Tibial nerve (tissue), 4 donors: ENCODE measurements around the gene RAB11A.

Source experiments
- EP300 ChIP-seq, 2 donors: sonication (generic); formaldehyde crosslinking; IDR thresholded peaks; one replicate each; pipeline ENCODE4 v1.6.1; 2017; ENCODE audit warnings: antibody characterized with exemption in 2 of 2, mild to moderate bottlenecking in 1 of 2
- POLR2A ChIP-seq, 2 donors: fragments of 450-650 bp; IDR thresholded peaks; one replicate each; pipeline ENCODE4 v1.6.1; 2017; ENCODE audit warnings: antibody characterized with exemption in 2 of 2, mild to moderate bottlenecking in 2 of 2, moderate library complexity in 2 of 2
- TF ChIP-seq, protein P1 (sequence below), 5 experiments: fragments of 200-600 bp in 3 of 5; fragments of 450-650 bp in 2 of 5; sonication (generic) in 3 of 5; IDR thresholded peaks; one replicate each; pipeline ENCODE4 v1.5.1; 2016 to 2019; ENCODE audit warnings: antibody characterized with exemption in 5 of 5, mild to moderate bottlenecking in 3 of 5, moderate library complexity in 2 of 5

DNA sequence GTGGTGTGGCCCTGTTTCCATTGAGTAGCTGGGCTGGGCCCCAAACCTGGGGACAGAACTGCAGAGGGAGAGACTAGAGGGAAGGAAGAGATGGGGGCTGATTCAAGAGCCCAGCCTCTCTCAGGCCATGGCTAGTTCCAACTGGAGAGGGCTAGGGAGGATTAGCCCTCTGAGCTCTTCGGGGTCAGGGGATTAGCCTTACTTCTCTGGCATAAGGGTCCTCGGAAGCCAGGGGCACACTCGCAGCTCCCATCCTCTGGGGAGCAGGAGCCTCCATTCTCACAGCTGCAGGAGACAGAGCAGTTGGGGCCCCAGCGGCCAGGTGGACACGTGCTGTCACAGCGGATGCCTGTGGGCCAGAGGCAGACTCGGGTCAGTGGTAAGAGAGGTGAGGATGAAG, 53.3 kb downstream of the RAB11A start:
- TF ChIP-seq, protein P1, sequence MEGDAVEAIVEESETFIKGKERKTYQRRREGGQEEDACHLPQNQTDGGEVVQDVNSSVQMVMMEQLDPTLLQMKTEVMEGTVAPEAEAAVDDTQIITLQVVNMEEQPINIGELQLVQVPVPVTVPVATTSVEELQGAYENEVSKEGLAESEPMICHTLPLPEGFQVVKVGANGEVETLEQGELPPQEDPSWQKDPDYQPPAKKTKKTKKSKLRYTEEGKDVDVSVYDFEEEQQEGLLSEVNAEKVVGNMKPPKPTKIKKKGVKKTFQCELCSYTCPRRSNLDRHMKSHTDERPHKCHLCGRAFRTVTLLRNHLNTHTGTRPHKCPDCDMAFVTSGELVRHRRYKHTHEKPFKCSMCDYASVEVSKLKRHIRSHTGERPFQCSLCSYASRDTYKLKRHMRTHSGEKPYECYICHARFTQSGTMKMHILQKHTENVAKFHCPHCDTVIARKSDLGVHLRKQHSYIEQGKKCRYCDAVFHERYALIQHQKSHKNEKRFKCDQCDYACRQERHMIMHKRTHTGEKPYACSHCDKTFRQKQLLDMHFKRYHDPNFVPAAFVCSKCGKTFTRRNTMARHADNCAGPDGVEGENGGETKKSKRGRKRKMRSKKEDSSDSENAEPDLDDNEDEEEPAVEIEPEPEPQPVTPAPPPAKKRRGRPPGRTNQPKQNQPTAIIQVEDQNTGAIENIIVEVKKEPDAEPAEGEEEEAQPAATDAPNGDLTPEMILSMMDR (IDR thresholded peaks at IDR 0.05): no peak
- TF ChIP-seq POLR2A (IDR thresholded peaks at IDR 0.05) (no peak), EP300 (IDR thresholded peaks at IDR 0.05) (no peak)
